ENCODE measurements around the gene RASGRP4.

RASGRP4 gene

GRCh38 chr19:38463365-38463764 lies 37.3 kb upstream of the RASGRP4 start:
- Histone ChIP-seq H3K4me3 (ENCODE audit: low read length) (no peak overlapping the region), H3K36me3 (ENCODE audit: insufficient read depth, low read length) (peaks cover 48% of the 10 kb centered on the region), H3K9me3 (ENCODE audit: insufficient read depth, low read depth, low read length) (no peaks in the 10 kb centered on the region), H3K27me3 (ENCODE audit: insufficient read depth, low read length) (no peaks in the 10 kb centered on the region), H3K27ac (ENCODE audit: low read depth, low read length) (no peak overlapping the region), H3K4me1 (ENCODE audit: insufficient read depth, low read length) (no peaks in the 10 kb centered on the region), H3K9ac (ENCODE audit: low read depth, low read length) (no peak overlapping the region)
- WGBS, result 96% methylated on average over 18 of the region's 18 CpGs

DNA sequence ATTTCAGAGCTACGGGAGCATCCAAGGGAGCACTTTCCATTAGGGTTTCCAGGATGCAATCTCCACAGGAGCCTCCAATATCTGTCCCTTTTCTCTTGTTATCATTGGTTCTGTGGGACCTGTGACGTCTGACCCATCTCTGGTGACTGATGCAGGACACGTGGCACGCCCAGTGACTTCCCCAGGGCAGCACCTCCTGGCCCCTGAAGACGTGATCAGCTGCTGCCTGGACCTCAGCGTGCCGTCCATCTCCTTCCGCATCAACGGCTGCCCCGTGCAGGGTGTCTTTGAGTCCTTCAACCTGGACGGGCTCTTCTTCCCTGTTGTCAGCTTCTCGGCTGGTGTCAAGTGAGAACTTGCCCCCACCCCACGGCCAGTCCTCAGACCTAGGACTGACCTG lies 33.0 kb upstream of the RASGRP4 start:
- Histone ChIP-seq H3K4me1 (ENCODE audit: insufficient read depth, low read length) (no peaks in the 10 kb centered on the region), H3K9me3 (ENCODE audit: insufficient read depth, low read depth, low read length) (no peaks in the 10 kb centered on the region), H3K4me3 (ENCODE audit: low read length) (no peak overlapping the region), H3K27ac (ENCODE audit: low read depth, low read length) (no peak overlapping the region), H3K9ac (ENCODE audit: low read depth, low read length) (no peak overlapping the region), H3K27me3 (ENCODE audit: insufficient read depth, low read length) (no peaks in the 10 kb centered on the region), H3K36me3 (ENCODE audit: insufficient read depth, low read length) (peaks cover 49% of the 10 kb centered on the region)
- WGBS, result 95% methylated on average over 13 of the region's 13 CpGs

DNA sequence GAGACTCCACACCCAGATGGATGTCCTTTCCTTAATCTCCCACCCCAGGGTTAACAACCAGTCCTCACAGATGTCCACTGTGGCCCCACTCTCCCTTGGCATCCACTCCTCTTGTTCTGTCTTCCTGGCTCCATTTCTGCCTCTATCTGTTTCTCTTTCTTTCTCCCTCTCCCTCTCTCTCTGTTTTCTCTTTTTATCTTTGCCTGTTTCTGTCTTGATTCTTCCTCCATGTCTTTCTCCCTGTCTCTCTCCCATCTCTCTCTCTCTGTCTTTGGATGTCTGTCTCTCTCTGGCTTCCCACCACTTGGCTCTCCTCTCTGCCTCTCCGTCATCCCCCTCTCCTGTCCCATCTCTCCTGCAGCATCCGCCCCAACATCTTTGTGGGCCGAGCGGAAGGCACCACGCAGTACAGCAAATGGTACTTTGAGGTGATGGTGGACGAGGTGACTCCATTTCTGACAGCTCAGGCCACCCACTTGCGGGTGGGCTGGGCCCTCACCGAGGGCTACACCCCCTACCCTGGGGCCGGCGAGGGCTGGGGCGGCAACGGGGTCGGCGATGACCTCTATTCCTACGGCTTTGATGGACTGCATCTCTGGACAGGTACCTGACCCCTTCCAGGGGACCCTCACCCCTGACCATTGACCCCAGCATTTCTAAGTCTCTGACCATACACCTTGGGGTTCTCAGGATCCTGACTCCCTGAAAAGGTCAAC lies 31.8 kb upstream of the RASGRP4 start:
- Histone ChIP-seq H3K27me3 (ENCODE audit: insufficient read depth, low read length) (no peaks in the 10 kb centered on the region), H3K9ac (ENCODE audit: low read depth, low read length) (no peak overlapping the region), H3K27ac (ENCODE audit: low read depth, low read length) (no peak overlapping the region), H3K9me3 (ENCODE audit: insufficient read depth, low read depth, low read length) (no peaks in the 10 kb centered on the region), H3K36me3 (ENCODE audit: insufficient read depth, low read length) (peaks cover 49% of the 10 kb centered on the region), H3K4me1 (ENCODE audit: insufficient read depth, low read length) (no peaks in the 10 kb centered on the region), H3K4me3 (ENCODE audit: low read length) (no peak overlapping the region)
- WGBS, result 94% methylated on average over 15 of the region's 15 CpGs

GRCh38 chr19:38457202-38457601 lies 31.2 kb upstream of the RASGRP4 start:
- H3K4me3 ChIP-seq (ENCODE audit: low read length), result no peak overlapping the region
- H3K9ac ChIP-seq (ENCODE audit: low read depth, low read length), result no peak overlapping the region
- WGBS, result 91% methylated on average over 4 of the region's 5 CpGs

GRCh38 chr19:38455031-38455430 lies 29.0 kb upstream of the RASGRP4 start:
- WGBS, result 78% methylated on average over 4 of the region's 4 CpGs
- no peaks in the 10 kb centered on the region for H3K9me3 ChIP-seq (ENCODE audit: insufficient read depth, low read depth, low read length)
- no peak overlapping the region for H3K4me3 ChIP-seq (ENCODE audit: low read length)
- no peaks in the 10 kb centered on the region for H3K4me1 ChIP-seq (ENCODE audit: insufficient read depth, low read length)
- peaks cover 41% of the 10 kb centered on the region for H3K36me3 ChIP-seq (ENCODE audit: insufficient read depth, low read length)
- no peak overlapping the region for H3K27ac ChIP-seq (ENCODE audit: low read depth, low read length)
- no peaks in the 10 kb centered on the region for H3K27me3 ChIP-seq (ENCODE audit: insufficient read depth, low read length)
- H3K9ac ChIP-seq (ENCODE audit: low read depth, low read length), result no peak overlapping the region

More at GRCh38 chr19:38457202-38457601, 31.2 kb upstream of the RASGRP4 start:
- Histone ChIP-seq H3K9me3 (ENCODE audit: insufficient read depth, low read depth, low read length) (no peaks in the 10 kb centered on the region), H3K27ac (ENCODE audit: low read depth, low read length) (no peak overlapping the region), H3K4me1 (ENCODE audit: insufficient read depth, low read length) (no peaks in the 10 kb centered on the region), H3K36me3 (ENCODE audit: insufficient read depth, low read length) (peaks cover 49% of the 10 kb centered on the region), H3K27me3 (ENCODE audit: insufficient read depth, low read length) (no peaks in the 10 kb centered on the region)

DNA sequence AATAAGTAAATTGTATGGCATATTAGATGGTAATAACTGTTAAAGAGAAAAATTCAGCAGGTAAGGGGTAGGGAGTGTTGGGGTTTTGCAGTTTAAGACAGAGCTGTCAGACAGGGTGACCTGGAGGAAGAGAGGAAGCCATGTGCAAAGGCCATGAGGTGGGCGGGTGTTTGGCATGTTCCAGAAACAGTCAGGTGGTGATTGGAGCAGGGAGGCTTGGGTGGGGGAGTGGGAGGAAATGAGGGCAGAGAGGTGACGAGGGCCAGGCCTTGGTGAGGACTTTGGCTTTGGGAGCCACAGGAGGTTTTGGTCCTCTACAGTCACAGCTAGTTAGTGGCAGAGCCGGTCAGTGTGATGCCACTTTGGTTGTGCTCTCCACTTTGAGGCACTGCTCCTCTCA lies 27.6 kb upstream of the RASGRP4 start:
- Histone ChIP-seq H3K9ac (ENCODE audit: low read depth, low read length) (no peak overlapping the region), H3K4me3 (ENCODE audit: low read length) (no peak overlapping the region), H3K36me3 (ENCODE audit: insufficient read depth, low read length) (peaks cover 28% of the 10 kb centered on the region), H3K4me1 (ENCODE audit: insufficient read depth, low read length) (no peaks in the 10 kb centered on the region), H3K9me3 (ENCODE audit: insufficient read depth, low read depth, low read length) (no peaks in the 10 kb centered on the region), H3K27ac (ENCODE audit: low read depth, low read length) (no peak overlapping the region), H3K27me3 (ENCODE audit: insufficient read depth, low read length) (no peaks in the 10 kb centered on the region)
- WGBS, result 92% methylated on average over 3 of the region's 3 CpGs

GRCh38 chr19:38452430-38453366 lies 26.7 kb upstream of the RASGRP4 start:
- 91% methylated on average over 45 of the region's 45 CpGs for WGBS
- H3K9me3 ChIP-seq (ENCODE audit: insufficient read depth, low read depth, low read length), result no peaks in the 10 kb centered on the region
- no peaks in the 10 kb centered on the region for H3K4me1 ChIP-seq (ENCODE audit: insufficient read depth, low read length)
- H3K9ac ChIP-seq (ENCODE audit: low read depth, low read length), result no peak overlapping the region; the same call in 1 of the 2 replicates
- no peak overlapping the region for H3K4me3 ChIP-seq (ENCODE audit: low read length)
- peak overlapping the region; percentile 23; the same call in 1 of the 2 replicates for H3K27ac ChIP-seq (ENCODE audit: low read depth, low read length)
- no peaks in the 10 kb centered on the region for H3K27me3 ChIP-seq (ENCODE audit: insufficient read depth, low read length)
- peaks cover 20% of the 10 kb centered on the region for H3K36me3 ChIP-seq (ENCODE audit: insufficient read depth, low read length)

- H3K27ac ChIP-seq (ENCODE audit: low read depth, low read length), result no peak overlapping the region
- no peaks in the 10 kb centered on the region for H3K4me1 ChIP-seq (ENCODE audit: insufficient read depth, low read length)
- H3K4me3 ChIP-seq (ENCODE audit: low read length), result no peak overlapping the region
- H3K36me3 ChIP-seq (ENCODE audit: insufficient read depth, low read length), result peaks cover 12% of the 10 kb centered on the region; the same call in 1 of the 2 replicates
- 94% methylated on average over 9 of the region's 9 CpGs for WGBS
- H3K9ac ChIP-seq (ENCODE audit: low read depth, low read length), result no peak overlapping the region
- H3K27me3 ChIP-seq (ENCODE audit: insufficient read depth, low read length), result no peaks in the 10 kb centered on the region
- no peaks in the 10 kb centered on the region for H3K9me3 ChIP-seq (ENCODE audit: insufficient read depth, low read depth, low read length)
These were observed 25.6 kb upstream of the RASGRP4 start for GRCh38 chr19:38451629-38452028.

GRCh38 chr19:38451036-38451435 lies 25.0 kb upstream of the RASGRP4 start:
- H3K36me3 ChIP-seq (ENCODE audit: insufficient read depth, low read length), result peaks cover 10% of the 10 kb centered on the region; the same call in 1 of the 2 replicates
- no peaks in the 10 kb centered on the region for H3K9me3 ChIP-seq (ENCODE audit: insufficient read depth, low read depth, low read length)
- no peak overlapping the region for H3K9ac ChIP-seq (ENCODE audit: low read depth, low read length)
- H3K4me1 ChIP-seq (ENCODE audit: insufficient read depth, low read length), result no peaks in the 10 kb centered on the region
- H3K27ac ChIP-seq (ENCODE audit: low read depth, low read length), result no peak overlapping the region
- no peak overlapping the region for H3K4me3 ChIP-seq (ENCODE audit: low read length)
- no peaks in the 10 kb centered on the region for H3K27me3 ChIP-seq (ENCODE audit: insufficient read depth, low read length)
- 92% methylated on average over 8 of the region's 8 CpGs for WGBS

DNA sequence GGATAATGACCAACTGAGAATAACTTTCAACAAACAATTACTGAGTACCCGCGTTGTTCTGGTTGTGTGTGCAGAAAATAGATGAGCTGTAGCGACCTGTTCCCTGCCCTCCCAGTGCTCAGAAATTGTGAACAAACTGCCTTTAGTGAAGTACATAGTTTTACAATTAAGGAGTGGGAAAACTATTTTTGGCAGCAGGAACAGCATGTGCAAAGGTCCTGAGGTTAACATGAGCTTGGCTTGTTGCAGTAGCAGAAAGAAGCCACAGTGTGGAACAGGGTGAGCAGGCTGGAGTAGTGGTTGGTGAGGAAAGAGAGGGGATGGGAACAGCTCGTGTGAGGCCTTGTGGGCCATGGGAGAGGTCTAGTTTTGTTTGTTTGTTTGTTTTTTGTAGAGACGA lies 23.5 kb upstream of the RASGRP4 start:
- no peak overlapping the region for H3K4me3 ChIP-seq (ENCODE audit: low read length)
- peaks cover 11% of the 10 kb centered on the region; the same call in 1 of the 2 replicates for H3K36me3 ChIP-seq (ENCODE audit: insufficient read depth, low read length)
- 91% methylated on average over 5 of the region's 5 CpGs for WGBS
- no peak overlapping the region for H3K27ac ChIP-seq (ENCODE audit: low read depth, low read length)
- H3K4me1 ChIP-seq (ENCODE audit: insufficient read depth, low read length), result no peaks in the 10 kb centered on the region
- H3K9me3 ChIP-seq (ENCODE audit: insufficient read depth, low read depth, low read length), result no peaks in the 10 kb centered on the region
- H3K27me3 ChIP-seq (ENCODE audit: insufficient read depth, low read length), result no peaks in the 10 kb centered on the region
- H3K9ac ChIP-seq (ENCODE audit: low read depth, low read length), result no peak overlapping the region

- no peak overlapping the region for H3K4me3 ChIP-seq (ENCODE audit: low read length)
- no peaks in the 10 kb centered on the region for H3K27me3 ChIP-seq (ENCODE audit: insufficient read depth, low read length)
- no peak overlapping the region for H3K9ac ChIP-seq (ENCODE audit: low read depth, low read length)
- no peak overlapping the region for H3K27ac ChIP-seq (ENCODE audit: low read depth, low read length)
- H3K36me3 ChIP-seq (ENCODE audit: insufficient read depth, low read length), result peaks cover 18% of the 10 kb centered on the region; the same call in 1 of the 2 replicates
- WGBS, result 90% methylated on average over 9 of the region's 9 CpGs
- no peaks in the 10 kb centered on the region for H3K4me1 ChIP-seq (ENCODE audit: insufficient read depth, low read length)
- no peaks in the 10 kb centered on the region for H3K9me3 ChIP-seq (ENCODE audit: insufficient read depth, low read depth, low read length)
These were observed 22.2 kb upstream of the RASGRP4 start for GRCh38 chr19:38448225-38448624.

All from HUES64 (cell line).